Left lung (tissue), 10 donors: ENCODE measurements around the gene C11orf98. TPM values are rescaled to one million over a fixed set of nuclear protein-coding genes. Genes with fewer than 3 reads are reported as not detected.
"Not testable (repeated sequence)": the region's sequence is repeated elsewhere in the genome, so short reads cannot be mapped to it uniquely, and the experiment has no call there.

ENCODE experiments used
- ATAC-seq: fragments of 200-7000 bp; cut with Tn5 transposase; one replicate; pipeline ENCODE4 v1.9.1; 2020; ENCODE audit warnings: moderate library complexity
- DNase-seq, 4 donors: peaks; one replicate each; pipeline ENCODE4 v3.0.0-alpha.2; 2013 to 2020
- H3K27ac ChIP-seq, 2 donors: fragments of 200-600 bp; sonication (generic) in 1 of 2; one replicate each; pipeline versions ENCODE4 v1.5.0 to v1.8.0; 2020 to 2021
- H3K27me3 ChIP-seq, 2 donors: fragments of 200-600 bp; sonication (generic) in 1 of 2; one replicate each; pipeline versions ENCODE4 v1.5.0 to v1.8.0; 2020 to 2021
- H3K36me3 ChIP-seq, 2 donors: fragments of 200-600 bp; sonication (generic) in 1 of 2; one replicate each; pipeline versions ENCODE4 v1.5.0 to v1.8.0; 2020 to 2021
- H3K4me1 ChIP-seq, 2 donors: fragments of 200-600 bp; one replicate each; pipeline ENCODE4 v1.8.0; 2021
- H3K4me3 ChIP-seq, 2 donors: fragments of 200-600 bp; sonication (generic) in 1 of 2; one replicate each; pipeline versions ENCODE4 v1.5.0 to v1.8.0; 2020 to 2021; ENCODE audit warnings: mild to moderate bottlenecking in 1 of 2
- H3K9me3 ChIP-seq, 2 donors: fragments of 200-600 bp; sonication (generic) in 1 of 2; one replicate each; pipeline versions ENCODE4 v1.5.0 to v1.8.0; 2020 to 2021
- intact Hi-C, 2 donors: fragments of 100-400 bp; cut with DNase I; formaldehyde crosslinking; loops; one replicate each; pipeline versions ENCODE4 v1.11.2 to v1.14.2; 2022
- polyA plus RNA-seq, 6 donors: library from polyadenylated mRNA; unstranded; fragments of 120-200 nt; gene quantifications; one replicate each; pipeline ENCODE4 v1.2.1, GENCODE V29; 2013; ENCODE audit not compliant: insufficient read length in 6 of 6
- total RNA-seq, 2 donors: library from RNA; stranded (reverse); fragmentation: NEBNext Ultra II Directional; extraction: Animal tissue kit (Norgen Biotek cat#: 25700); gene quantifications; one replicate each; pipeline ENCODE4 v1.2.1, GENCODE V29; 2021
- TF ChIP-seq, protein P1 (sequence below), 2 donors: fragments of 200-600 bp; sonication (generic) in 1 of 2; IDR thresholded peaks; one replicate each; pipeline versions ENCODE4 v1.5.0 to v1.8.0; 2021; ENCODE audit warnings: antibody characterized with exemption in 2 of 2
- donor health status: DM: no; HTN: yes; CAD: no.
- donor health status: DM: no; HTN: no; CAD: no.

The C11orf98 gene
- total and polyA plus RNA-seq, 8 donors, result 42.6 to 65.5 (median 51.1) TPM

DNA sequence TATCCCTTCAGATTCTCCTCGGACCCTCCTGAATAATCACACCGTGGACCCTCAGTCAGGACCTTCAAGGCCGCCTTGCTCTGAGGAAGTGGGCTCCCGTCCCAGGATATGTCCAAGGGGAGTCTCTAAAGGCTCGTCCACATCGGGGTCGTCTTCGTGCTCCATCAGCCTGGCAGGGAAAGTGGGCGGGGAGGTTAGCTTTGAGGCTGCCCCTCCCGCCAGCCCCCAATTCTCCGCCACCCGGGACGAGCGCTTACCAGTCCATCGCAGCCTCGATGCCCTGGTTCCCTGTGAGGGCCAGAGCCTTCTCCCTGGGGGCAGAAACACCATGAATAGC is 13.4 kb upstream of the C11orf98 start:
- TF ChIP-seq, protein P1, sequence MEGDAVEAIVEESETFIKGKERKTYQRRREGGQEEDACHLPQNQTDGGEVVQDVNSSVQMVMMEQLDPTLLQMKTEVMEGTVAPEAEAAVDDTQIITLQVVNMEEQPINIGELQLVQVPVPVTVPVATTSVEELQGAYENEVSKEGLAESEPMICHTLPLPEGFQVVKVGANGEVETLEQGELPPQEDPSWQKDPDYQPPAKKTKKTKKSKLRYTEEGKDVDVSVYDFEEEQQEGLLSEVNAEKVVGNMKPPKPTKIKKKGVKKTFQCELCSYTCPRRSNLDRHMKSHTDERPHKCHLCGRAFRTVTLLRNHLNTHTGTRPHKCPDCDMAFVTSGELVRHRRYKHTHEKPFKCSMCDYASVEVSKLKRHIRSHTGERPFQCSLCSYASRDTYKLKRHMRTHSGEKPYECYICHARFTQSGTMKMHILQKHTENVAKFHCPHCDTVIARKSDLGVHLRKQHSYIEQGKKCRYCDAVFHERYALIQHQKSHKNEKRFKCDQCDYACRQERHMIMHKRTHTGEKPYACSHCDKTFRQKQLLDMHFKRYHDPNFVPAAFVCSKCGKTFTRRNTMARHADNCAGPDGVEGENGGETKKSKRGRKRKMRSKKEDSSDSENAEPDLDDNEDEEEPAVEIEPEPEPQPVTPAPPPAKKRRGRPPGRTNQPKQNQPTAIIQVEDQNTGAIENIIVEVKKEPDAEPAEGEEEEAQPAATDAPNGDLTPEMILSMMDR (IDR thresholded peaks at IDR 0.05), result no peak
- H3K27me3 ChIP-seq, result no peaks in the 10 kb centered on the region
- H3K4me1 ChIP-seq, result peaks cover 15 to 41% of the 10 kb centered on the region in 2 donors
- ATAC-seq (no peak), DNase-seq (no peak)
- H3K36me3 ChIP-seq, result peaks cover 0 to 46% of the 10 kb centered on the region in 2 donors
- intact Hi-C loops, result no loop called here
- H3K27ac ChIP-seq, result peak overlapping the region; percentile 79 to 94
- peak overlapping the region; percentile 92 to 94 for H3K4me3 ChIP-seq
- no peaks in the 10 kb centered on the region for H3K9me3 ChIP-seq

DNA sequence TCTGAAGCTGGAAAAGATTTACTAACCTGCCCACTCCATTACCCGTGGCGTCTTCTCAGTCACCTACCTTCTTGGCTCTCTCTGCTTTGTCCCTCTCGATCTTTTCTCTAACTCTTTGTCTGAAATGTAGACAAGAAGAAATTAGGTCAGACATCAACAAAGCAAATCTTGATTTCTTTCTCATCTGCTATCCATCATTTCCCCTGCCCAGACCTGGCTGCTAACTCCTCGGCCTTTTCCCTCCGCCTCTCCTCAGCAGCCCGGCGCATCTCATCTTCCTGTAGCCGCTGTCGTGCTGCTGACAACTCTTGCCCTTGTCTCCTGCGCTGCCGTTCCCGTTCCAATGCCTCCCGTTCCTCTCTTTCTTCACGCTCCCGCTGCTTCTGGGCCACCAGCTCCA is 12.7 kb upstream of the C11orf98 start:
- ATAC-seq (no peak), DNase-seq (peak in 1 of 4 donors; percentile 54)
- H3K9me3 ChIP-seq, result no peaks in the 10 kb centered on the region
- TF ChIP-seq, protein P1 (IDR thresholded peaks at IDR 0.05), result no peak
- peak overlapping the region in 1 of 2 donors; percentile 92 for H3K4me3 ChIP-seq
- intact Hi-C loops, result no loop called here
- no peaks in the 10 kb centered on the region for H3K27me3 ChIP-seq
- H3K36me3 ChIP-seq, result peaks cover 0 to 51% of the 10 kb centered on the region in 2 donors
- H3K27ac ChIP-seq, result no peak overlapping the region
- peaks cover 18 to 48% of the 10 kb centered on the region in 2 donors for H3K4me1 ChIP-seq

DNA sequence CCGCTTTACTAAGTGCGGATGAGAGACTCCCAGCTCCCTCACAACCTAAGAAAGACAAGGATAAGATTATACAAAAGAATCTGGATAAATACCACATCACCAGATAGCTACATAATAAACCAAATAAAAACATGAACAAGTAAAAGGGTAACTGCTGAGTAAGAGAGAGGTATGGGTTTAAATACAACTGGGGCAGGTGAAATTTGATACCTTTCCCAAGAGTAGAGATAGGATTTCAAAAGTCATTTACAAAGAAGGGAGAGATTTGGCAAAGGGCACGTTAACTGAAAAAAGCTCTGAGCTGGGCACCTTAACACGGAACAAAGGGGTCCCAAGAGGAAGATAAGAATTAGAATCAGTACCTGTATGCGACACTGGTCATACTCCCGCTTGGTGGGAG is 12.1 kb upstream of the C11orf98 start:
- TF ChIP-seq, protein P1 (IDR thresholded peaks at IDR 0.05), result no peak
- Histone ChIP-seq H3K36me3 (peaks cover 0 to 51% of the 10 kb centered on the region in 2 donors), H3K4me3 (no peak overlapping the region), H3K27ac (no peak overlapping the region), H3K9me3 (no peaks in the 10 kb centered on the region), H3K4me1 (peaks cover 21 to 54% of the 10 kb centered on the region in 2 donors), H3K27me3 (no peaks in the 10 kb centered on the region)
- ATAC-seq, result no peak
- intact Hi-C loops, result no loop called here
- no peak for DNase-seq

DNA sequence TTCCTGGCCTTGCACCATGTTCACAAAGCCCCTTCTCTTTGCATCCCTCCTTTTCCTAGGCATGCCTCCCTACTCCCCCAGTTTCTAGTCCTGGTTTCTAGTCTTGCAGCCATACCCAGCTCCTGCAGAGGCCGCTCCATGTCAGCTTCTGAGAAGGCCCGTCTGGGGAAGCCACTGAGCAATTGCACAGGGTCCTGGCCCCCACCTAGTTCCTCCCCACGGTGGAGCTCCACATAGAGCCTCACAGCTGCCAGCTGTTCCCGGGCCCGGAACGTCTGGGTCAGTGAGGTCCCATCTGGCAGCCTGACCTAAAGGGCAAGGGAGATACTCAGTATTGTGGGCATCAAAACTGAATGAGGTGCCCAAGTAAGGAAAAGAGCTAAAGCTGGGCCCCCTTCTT is 11.7 kb upstream of the C11orf98 start:
- H3K4me1 ChIP-seq, result peaks cover 21 to 54% of the 10 kb centered on the region in 2 donors
- no peak for ATAC-seq
- intact Hi-C loops, result no loop called here
- H3K9me3 ChIP-seq, result no peaks in the 10 kb centered on the region
- H3K27ac ChIP-seq, result no peak overlapping the region
- H3K4me3 ChIP-seq, result no peak overlapping the region
- peaks cover 0 to 51% of the 10 kb centered on the region in 2 donors for H3K36me3 ChIP-seq
- no peak for DNase-seq
- TF ChIP-seq, protein P1 (IDR thresholded peaks at IDR 0.05), result no peak
- no peaks in the 10 kb centered on the region for H3K27me3 ChIP-seq

DNA sequence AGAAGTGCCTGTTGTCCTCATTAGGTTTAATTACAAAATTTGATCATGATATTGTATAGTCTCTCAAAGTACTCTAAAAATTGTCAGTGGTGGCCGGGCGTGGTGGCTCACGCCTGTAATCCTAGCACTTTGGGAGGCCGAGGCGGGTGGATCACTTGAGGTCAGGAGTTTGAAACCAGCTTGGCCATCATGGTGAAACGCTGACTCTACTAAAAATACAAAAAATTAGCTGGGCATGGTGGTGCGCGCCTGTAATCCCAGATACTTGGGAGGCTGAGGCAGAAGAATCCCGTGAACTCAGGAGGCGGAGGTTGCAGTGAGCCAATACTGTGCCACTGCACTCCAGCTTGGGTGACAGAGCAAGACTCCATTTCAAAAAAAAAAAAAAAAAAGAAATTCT is 10.4 kb upstream of the C11orf98 start:
- H3K27ac ChIP-seq, intact Hi-C loops, H3K27me3 ChIP-seq, H3K9me3 ChIP-seq, H3K4me3 ChIP-seq, ATAC-seq: not testable (repeated sequence)
- peaks cover 28 to 63% of the 10 kb centered on the region in 2 donors for H3K4me1 ChIP-seq
- H3K36me3 ChIP-seq, result peaks cover 0 to 51% of the 10 kb centered on the region in 2 donors
- peak in 1 of 4 donors; percentile 23 for DNase-seq

DNA sequence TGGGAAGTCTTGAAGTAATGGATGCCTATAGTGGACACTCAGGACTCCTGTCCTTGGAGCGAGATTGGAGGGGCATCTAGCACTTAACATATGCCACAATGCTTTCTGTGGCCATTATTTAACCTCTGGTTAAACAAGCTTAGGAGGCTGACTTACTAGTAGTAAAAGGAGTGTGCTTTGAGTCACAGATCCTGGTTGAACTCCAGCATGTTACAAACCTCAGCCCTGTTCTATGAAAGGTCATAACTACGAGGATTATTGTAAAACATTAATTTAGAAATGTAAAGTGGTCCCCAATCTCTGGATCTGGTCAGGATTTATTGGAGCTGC is 8.2 kb upstream of the C11orf98 start:
- Histone ChIP-seq H3K4me1 (peaks cover 22 to 63% of the 10 kb centered on the region in 2 donors), H3K36me3 (peaks cover 0 to 51% of the 10 kb centered on the region in 2 donors), H3K27me3 (no peaks in the 10 kb centered on the region), H3K9me3 (no peaks in the 10 kb centered on the region), H3K27ac (peak overlapping the region in 1 of 2 donors; percentile 91), H3K4me3 (no peak overlapping the region)
- TF ChIP-seq, protein P1 (IDR thresholded peaks at IDR 0.05), result no peak
- no peak for DNase-seq
- intact Hi-C loops, result no loop called here
- ATAC-seq, result no peak
